ENCODE data around the gene DNM2. TPM values are rescaled to one million over a fixed set of nuclear protein-coding genes. Genes with fewer than 3 reads are reported as not detected.

Gene DNM2
- total and polyA plus RNA-seq, 9 of the 15 experiments (the other 6 are each of a cell fraction or from before 2014, with no cell fraction given): 2.2 to 161 (median 72.6) TPM

DNA sequence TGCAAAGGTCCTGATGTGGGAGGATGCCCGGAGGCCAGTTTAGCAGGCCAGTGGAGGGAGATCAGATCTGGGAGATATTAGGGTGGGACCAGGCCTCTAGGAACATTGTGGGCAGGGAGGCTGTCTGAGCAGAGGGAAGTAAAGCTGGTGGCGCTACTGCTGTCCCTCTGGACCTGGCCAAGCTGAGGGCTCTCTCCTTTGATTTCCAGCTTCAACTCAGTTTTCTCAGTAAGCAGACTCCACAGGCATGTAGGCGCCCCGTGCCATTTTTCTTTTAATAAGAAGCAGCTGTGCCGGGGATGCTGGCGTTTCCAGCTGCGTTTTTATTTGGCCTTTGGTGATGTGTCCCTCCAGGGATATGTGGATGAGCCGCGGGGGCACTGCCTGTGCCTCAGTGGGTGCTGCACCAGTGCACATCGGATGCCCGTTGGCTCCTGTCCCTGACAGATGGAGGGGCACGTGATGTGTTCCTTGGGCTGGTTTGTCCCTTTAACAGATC, 6.7 kb downstream of the DNM2 start:
- BruUV-seq (replicated peaks): no TSS peak
- ATAC-seq: no peak
- Histone ChIP-seq H2AFZ (ENCODE audit: low read depth, low read length) (no peak overlapping the region), H3K27ac (ENCODE audit: extremely low read depth, low read depth, low read length) (no peak overlapping the region), H3K4me1 (replicated peaks in 1 of 2; ENCODE audit: control insufficient read depth in 2 of 2, insufficient read depth in 2 of 2, low read length in 2 of 2) (peaks cover 12 to 29% of the 10 kb centered on the region in 2 experiments; a peak in 4 of 5 replicates), H3K9me1 (ENCODE audit: control insufficient read depth, insufficient read depth, low read length) (peaks cover 8% of the 10 kb centered on the region), H3K79me2 (ENCODE audit: control insufficient read depth, insufficient read depth, low read length) (peaks cover 98% of the 10 kb centered on the region), H3K9ac (ENCODE audit: insufficient read depth in 1 of 2, low read depth in 2 of 2, low read length in 2 of 2) (no peak overlapping the region), H3K27me3 (ENCODE audit: control insufficient read depth in 2 of 2, insufficient read depth in 2 of 2, low read length in 2 of 2) (no peaks in the 10 kb centered on the region), H3K4me3 (no peak overlapping the region), H3K36me3 (ENCODE audit: control insufficient read depth, insufficient read depth, low read length) (peaks cover 59% of the 10 kb centered on the region), H4K20me1 (replicated peaks; ENCODE audit: control insufficient read depth, insufficient read depth, low read length) (peaks cover 53% of the 10 kb centered on the region), H3K4me2 (ENCODE audit: insufficient read depth, low read length) (no peak overlapping the region), H3K9me3 (replicated peaks; ENCODE audit: control insufficient read depth, insufficient read depth, low read depth, low read length) (no peaks in the 10 kb centered on the region)
- CTCF ChIA-PET (ENCODE audit: low intra/inter-chr PET ratio): no interaction called here
- in situ Hi-C loops (cut with MboI): no loop called here
- no peak for FAIRE-seq
- peak in 1 of 4 experiments; percentile 4 for DNase-seq (ENCODE audit: extremely low read depth in 1 of 4, low spot score in 3 of 4)
- TF ChIP-seq NCOA6 (IDR thresholded peaks at IDR 0.05) (no peak), XRCC5 (IDR thresholded peaks at IDR 0.05; ENCODE audit: low read depth, low read length) (no peak), L3MBTL2 (IDR thresholded peaks at IDR 0.05) (no peak), IRF2 (CRISPR knock-in tag; IDR thresholded peaks at IDR 0.05) (no peak), PURB (CRISPR knock-in tag; IDR thresholded peaks at IDR 0.05; ENCODE audit: low read depth) (no peak), NFRKB (IDR thresholded peaks at IDR 0.05; ENCODE audit: low read depth) (no peak), SMC3 (conservative IDR thresholded peaks at IDR 0.05; ENCODE audit: insufficient read depth, low read depth, low read length) (no peak), ZNF76 (CRISPR knock-in tag; IDR thresholded peaks at IDR 0.05; ENCODE audit: borderline replicate concordance) (no peak), RB1 (IDR thresholded peaks at IDR 0.05; ENCODE audit: low read depth) (no peak)
- TF ChIP-seq, protein P1, sequence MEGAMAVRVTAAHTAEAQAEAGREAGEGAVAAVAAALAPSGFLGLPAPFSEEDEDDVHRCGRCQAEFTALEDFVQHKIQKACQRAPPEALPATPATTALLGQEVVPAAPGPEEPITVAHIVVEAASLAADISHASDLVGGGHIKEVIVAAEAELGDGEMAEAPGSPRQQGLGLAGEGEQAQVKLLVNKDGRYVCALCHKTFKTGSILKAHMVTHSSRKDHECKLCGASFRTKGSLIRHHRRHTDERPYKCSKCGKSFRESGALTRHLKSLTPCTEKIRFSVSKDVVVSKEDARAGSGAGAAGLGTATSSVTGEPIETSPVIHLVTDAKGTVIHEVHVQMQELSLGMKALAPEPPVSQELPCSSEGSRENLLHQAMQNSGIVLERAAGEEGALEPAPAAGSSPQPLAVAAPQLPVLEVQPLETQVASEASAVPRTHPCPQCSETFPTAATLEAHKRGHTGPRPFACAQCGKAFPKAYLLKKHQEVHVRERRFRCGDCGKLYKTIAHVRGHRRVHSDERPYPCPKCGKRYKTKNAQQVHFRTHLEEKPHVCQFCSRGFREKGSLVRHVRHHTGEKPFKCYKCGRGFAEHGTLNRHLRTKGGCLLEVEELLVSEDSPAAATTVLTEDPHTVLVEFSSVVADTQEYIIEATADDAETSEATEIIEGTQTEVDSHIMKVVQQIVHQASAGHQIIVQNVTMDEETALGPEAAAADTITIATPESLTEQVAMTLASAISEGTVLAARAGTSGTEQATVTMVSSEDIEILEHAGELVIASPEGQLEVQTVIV (CRISPR knock-in tag; IDR thresholded peaks at IDR 0.05; ENCODE audit: borderline replicate concordance): no peak
- TF ChIP-seq, protein P2, sequence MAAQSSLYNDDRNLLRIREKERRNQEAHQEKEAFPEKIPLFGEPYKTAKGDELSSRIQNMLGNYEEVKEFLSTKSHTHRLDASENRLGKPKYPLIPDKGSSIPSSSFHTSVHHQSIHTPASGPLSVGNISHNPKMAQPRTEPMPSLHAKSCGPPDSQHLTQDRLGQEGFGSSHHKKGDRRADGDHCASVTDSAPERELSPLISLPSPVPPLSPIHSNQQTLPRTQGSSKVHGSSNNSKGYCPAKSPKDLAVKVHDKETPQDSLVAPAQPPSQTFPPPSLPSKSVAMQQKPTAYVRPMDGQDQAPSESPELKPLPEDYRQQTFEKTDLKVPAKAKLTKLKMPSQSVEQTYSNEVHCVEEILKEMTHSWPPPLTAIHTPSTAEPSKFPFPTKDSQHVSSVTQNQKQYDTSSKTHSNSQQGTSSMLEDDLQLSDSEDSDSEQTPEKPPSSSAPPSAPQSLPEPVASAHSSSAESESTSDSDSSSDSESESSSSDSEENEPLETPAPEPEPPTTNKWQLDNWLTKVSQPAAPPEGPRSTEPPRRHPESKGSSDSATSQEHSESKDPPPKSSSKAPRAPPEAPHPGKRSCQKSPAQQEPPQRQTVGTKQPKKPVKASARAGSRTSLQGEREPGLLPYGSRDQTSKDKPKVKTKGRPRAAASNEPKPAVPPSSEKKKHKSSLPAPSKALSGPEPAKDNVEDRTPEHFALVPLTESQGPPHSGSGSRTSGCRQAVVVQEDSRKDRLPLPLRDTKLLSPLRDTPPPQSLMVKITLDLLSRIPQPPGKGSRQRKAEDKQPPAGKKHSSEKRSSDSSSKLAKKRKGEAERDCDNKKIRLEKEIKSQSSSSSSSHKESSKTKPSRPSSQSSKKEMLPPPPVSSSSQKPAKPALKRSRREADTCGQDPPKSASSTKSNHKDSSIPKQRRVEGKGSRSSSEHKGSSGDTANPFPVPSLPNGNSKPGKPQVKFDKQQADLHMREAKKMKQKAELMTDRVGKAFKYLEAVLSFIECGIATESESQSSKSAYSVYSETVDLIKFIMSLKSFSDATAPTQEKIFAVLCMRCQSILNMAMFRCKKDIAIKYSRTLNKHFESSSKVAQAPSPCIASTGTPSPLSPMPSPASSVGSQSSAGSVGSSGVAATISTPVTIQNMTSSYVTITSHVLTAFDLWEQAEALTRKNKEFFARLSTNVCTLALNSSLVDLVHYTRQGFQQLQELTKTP (IDR thresholded peaks at IDR 0.05; ENCODE audit: low read depth in 1 of 2, partially characterized antibody in 2 of 2): no peak
- 88% methylated on average over 12 of the region's 12 CpGs for whole genome bisulfite sequencing (ENCODE audit: insufficient coverage, low coverage, missing lambda C conversion rate)
- intact Hi-C loops (cut with micrococcal nuclease): no loop called here
- POLR2A ChIA-PET: interaction anchor here (1.6 kb wide), 1 partner anchor 9 kb away, joined by 4 read pairs; no protein-coding TSS in a partner anchor
